Activated CD8-positive, alpha-beta memory T cell treated with anti-CD3 and anti-CD28 coated beads, Interleukin-2, amount 50 U/mL, for 1 hour (primary cell): ENCODE measurements around the gene POLR1A.
"Not testable (repeated sequence)": the region's sequence is repeated elsewhere in the genome, so short reads cannot be mapped to it uniquely, and the experiment has no call there.

ENCODE experiments used
- DNase-seq: peaks from one replicate; pipeline ENCODE4 v3.0.0-alpha.2; 2020; ENCODE audit errors: extremely low read depth

The POLR1A gene

GRCh38 chr2:85998071-85998991, 107.4 kb downstream of the POLR1A start:
- no peak for DNase-seq

GRCh38 chr2:85997017-85997970, 108.4 kb downstream of the POLR1A start:
- no peak for DNase-seq

- no peak for DNase-seq
Measured at GRCh38 chr2:85996591-85996990, 109.1 kb downstream of the POLR1A start.

GRCh38 chr2:85995648-85996529, 109.8 kb downstream of the POLR1A start:
- no peak for DNase-seq

- DNase-seq = no peak
Measured at GRCh38 chr2:85994897-85995647, 110.6 kb downstream of the POLR1A start.

- no peak for DNase-seq
Measured at GRCh38 chr2:85994421-85994777, 111.3 kb downstream of the POLR1A start.

GRCh38 chr2:85992611-85993010, 113.1 kb downstream of the POLR1A start:
- no peak for DNase-seq

- not testable (repeated sequence) for DNase-seq
Measured at GRCh38 chr2:85992053-85992452, 113.6 kb downstream of the POLR1A start.

- DNase-seq = no peak
Measured at GRCh38 chr2:85990084-85990483, 115.6 kb downstream of the POLR1A start.

- DNase-seq = no peak
Measured at GRCh38 chr2:85989288-85989865, 116.3 kb downstream of the POLR1A start.

GRCh38 chr2:85988914-85989270, 116.8 kb downstream of the POLR1A start:
- no peak for DNase-seq

- DNase-seq = no peak
Measured at GRCh38 chr2:85988175-85988913, 117.3 kb downstream of the POLR1A start.

- no peak for DNase-seq
Measured at GRCh38 chr2:85987266-85988174, 118.2 kb downstream of the POLR1A start.

- no peak for DNase-seq
Measured at GRCh38 chr2:85986121-85986520, 119.6 kb downstream of the POLR1A start.

GRCh38 chr2:85984788-85985187, 120.9 kb downstream of the POLR1A start:
- DNase-seq = no peak

GRCh38 chr2:85983766-85984165, 121.9 kb downstream of the POLR1A start:
- DNase-seq = no peak

GRCh38 chr2:85981579-85982247, 124.0 kb downstream of the POLR1A start:
- DNase-seq = no peak
